CD4-positive, alpha-beta T cell treated with Interleukin-1 beta for 1 hour (primary cell): ENCODE measurements around the gene SHD.

Experiments used
- DNase-seq, 2 donors: peaks; one replicate each; pipeline ENCODE4 v3.0.0-alpha.2; 2020 to 2022

Gene SHD

GRCh38 chr19:4301590-4302242 lies 22.6 kb downstream of the SHD start:
- no peak for DNase-seq

DNA sequence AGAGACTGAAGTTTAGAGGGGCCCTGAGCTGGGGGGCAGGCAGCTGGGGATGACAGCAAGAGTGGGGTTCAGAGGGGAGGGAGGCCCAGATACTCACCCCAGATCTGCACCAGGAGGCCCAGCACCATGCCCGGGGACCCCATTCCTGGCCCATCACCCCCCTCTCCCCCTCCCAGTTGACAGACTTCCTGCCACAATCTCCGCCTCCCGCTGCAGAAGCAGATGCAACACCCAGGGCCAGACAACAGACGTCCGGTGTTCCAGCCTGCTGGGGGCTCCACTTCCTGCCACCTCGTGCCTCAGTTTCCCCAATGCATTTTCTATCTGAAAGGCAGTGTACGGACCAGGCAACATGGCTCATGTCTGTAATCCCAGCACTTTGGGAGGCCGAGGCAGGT lies 23.2 kb downstream of the SHD start, which contains the start of gene TMIGD2:
TSS of gene TMIGD2 (minus strand) at position 147 of the 398 bp plus-strand sequence. CDS start at position 143, 4 bp downstream.
- no peak for DNase-seq

- peak in 1 of 2 donors; percentile 13 for DNase-seq
Measured at GRCh38 chr19:4303819-4304537, 24.9 kb downstream of the SHD start.

- DNase-seq, result peak; percentile 59 to 65
Measured at GRCh38 chr19:4304538-4305256, 25.6 kb downstream of the SHD start, which contains the start of gene FSD1. TSS of gene FSD1 (plus strand) at chr19:4304598. CDS start at chr19:4304747, 149 bp downstream.

DNA sequence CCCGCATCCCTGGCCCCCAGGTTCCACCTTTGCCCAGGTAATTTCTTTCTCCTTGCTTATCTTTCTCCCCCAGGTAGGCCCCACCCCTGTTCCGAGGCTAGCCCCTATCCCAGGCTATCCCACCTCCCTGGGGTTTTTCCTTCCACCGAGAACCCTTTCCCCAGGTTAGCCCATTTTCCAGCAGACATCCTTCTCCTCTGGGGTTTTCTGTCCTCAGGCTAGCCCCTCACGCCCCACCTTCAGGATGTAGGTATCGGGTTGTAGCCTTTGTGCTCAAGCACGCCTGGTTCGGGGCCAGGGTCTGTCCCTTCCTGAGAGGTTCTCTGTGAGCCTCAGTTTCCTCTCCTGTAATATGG lies 26.2 kb downstream of the SHD start:
- DNase-seq, result no peak

DNA sequence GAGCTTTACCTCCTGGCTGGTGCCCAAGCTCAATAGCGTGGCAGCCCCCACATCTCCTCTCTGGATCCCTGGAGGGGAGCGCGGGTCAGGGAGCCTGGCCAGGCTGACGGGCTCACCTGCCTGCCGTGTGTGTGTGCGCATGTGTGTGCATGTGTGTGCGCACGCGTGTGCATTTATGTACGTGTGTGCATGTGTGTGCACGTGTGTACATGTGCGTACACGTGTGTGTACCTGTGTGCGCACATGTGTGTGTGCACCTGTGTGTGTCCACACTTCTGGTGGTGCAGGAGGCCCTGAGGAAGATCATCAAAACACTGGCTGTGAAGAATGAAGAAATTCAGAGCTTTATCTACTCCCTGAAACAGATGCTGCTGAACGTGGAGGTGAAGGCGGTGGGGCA lies 26.6 kb downstream of the SHD start:
- DNase-seq, result no peak

- peak in 1 of 2 donors; percentile 8 for DNase-seq
Measured at GRCh38 chr19:4310247-4311121, 31.4 kb downstream of the SHD start.

GRCh38 chr19:4313847-4314490 lies 34.9 kb downstream of the SHD start:
- no peak for DNase-seq

DNA sequence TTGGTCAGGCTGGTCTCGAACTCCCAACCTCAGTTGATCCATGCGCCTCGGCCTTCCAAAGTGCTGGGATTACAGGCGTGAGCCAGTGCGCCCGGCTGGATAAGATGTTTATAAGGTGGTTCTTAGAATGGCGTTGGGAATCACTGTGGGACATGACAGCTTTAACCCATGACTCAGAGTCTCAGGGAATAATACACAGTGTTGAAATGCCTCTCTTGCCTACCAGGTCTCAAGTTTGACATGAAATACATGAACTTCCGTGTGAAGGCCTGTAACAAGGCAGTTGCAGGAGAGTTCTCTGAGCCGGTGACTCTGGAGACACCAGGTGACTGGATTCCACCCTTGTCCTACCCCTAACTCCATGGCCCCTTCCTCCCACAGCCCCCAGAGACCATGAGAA lies 37.9 kb downstream of the SHD start:
- DNase-seq, result no peak

DNA sequence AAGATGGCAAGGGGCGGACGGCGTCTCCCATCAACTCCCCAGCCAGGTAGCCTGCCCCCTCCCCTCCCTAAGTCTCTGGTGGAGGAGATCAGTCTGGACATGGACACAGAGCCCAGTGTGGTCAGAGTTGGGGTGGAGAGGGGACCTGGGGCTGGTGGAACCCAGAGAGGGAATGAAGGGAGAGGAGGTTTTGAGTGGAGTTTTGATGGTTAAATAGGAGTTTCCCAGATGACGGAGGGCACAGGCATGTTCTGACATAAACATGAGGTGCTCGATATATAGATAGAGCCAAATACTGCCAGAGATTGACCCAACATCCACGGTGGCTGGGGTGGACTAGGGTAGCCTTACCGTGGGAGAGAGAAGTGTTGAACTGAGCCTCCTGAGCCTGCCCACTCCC lies 39.4 kb downstream of the SHD start:
- DNase-seq, result no peak

DNA sequence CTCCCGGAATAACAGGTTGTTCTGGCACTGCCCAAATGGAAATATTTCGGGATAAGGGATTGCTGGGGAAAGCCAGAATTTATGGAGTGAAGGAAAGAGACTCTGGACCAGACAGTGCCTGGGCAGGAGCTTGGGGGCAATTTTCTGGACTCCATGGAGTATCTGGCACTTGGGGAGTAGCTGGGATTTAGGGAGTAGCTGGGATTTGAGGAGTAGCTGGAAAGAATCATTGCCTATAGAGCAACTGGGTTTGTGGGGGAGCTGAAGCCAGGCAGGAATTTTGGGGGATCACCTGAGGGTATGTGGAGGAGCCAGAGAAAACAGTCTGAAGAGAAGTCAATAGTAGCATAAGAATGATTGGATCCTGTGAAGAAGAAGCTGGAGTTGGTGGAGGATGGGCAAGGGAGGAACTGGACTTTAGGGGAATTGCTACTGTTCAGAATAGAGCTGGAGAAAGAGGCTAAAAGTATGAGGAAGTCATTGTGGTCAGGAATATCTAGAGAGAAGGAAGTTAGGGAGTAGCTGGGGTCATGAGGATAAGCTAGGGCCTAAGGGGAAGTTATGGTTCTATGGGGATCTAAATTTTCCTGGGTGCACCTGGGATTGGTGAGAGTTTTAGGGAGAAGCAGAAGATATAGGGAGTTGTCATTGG lies 40.1 kb downstream of the SHD start:
- DNase-seq, result no peak

DNA sequence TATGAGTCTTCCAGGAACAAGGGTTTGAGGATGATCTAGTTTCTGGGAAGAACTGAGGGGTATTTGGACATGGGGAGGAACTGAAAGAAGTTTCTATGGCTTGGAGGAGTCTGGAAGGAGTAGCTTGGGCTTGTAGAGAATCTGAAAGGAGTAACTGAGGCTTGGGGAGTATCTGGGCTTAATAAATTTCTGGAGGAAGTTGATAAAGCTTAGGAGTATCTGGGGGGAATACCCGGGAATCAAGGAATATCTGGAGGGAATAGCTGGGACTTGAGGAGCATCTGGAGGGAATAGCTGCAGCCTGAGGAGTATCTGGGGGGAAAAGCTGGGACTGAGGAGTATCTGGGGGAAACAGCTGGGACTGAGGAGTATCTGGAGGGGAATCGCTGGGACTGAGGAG lies 41.4 kb downstream of the SHD start:
- no peak for DNase-seq

- no peak for DNase-seq
Measured at GRCh38 chr19:4322942-4323665, 44.0 kb downstream of the SHD start.

GRCh38 chr19:4323692-4324091 lies 44.6 kb downstream of the SHD start:
- no peak for DNase-seq

DNA sequence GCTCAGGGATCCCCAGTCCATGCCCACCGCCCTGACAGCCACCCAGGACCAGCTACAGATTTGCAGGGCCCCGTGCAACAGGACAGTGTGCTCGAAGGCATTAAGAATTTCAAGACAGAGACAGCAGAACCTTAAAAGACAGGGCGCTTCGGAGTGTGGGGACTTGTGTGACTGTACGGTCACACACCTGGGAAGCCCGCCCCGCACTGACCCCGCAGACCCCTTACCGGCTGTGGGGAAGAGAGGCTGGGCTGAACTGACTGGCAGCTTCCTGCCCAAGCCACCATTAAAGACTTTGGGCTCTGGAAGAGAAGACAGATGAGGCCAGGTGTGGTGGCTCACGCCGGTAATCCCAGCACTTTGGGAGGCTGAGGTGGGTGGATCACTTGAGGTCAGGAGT lies 45.2 kb downstream of the SHD start:
- no peak for DNase-seq

- no peak for DNase-seq
Measured at GRCh38 chr19:4326215-4326836, 47.3 kb downstream of the SHD start.

GRCh38 chr19:4326837-4327251 lies 47.8 kb downstream of the SHD start:
- DNase-seq, result peak; percentile 16 to 31

DNA sequence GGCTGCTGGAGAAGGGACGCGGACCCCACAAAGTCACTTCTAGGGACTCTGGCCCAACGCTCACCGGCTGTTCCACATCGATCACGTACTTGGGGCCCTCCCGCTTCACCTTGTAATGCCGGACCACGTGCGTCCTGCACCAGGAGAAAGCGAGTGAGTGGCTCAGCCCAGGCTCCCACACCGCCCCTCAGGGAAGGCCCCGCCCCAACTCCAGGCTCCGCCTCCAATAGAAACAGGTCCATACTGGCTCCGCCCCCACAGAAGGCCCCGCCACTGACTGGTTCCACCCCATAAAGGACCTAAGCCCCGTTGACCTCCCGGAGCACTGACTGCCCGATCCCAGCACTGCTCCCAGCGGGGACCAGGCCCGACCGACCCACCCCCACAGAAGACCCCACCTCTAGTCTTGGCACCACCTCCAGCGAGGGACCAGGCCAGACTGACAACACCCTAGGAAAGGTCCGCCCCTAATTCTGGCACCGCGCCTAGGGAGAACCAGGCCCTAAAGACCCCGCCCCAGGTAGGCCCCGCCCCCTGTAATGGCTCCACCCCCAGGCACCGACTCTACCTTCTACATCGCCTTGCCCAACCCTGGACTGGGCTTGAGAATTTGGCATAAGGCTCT lies 48.3 kb downstream of the SHD start:
- peak; percentile 77 to 79 for DNase-seq

- DNase-seq, result no peak
Measured at GRCh38 chr19:4327877-4328242, 48.8 kb downstream of the SHD start.
